GM12892 (cell line): ENCODE data around the gene ANKRD6.

Source experiments
- DNase-seq: peaks from one replicate; pipeline ENCODE4 v3.0.0; 2011; ENCODE audit not compliant: insufficient read length
- FAIRE-seq: peaks from 2 replicates; lab custom pipeline; 2011; peaks lifted over from hg19 to GRCh38; lab: Jason Lieb, UNC
- POLR2A ChIP-seq: IDR thresholded peaks from 2 replicates; pipeline ENCODE4 v1.6.1; 2011; ENCODE audit warnings: low read depth, low read length, control low read depth
- POLR2AphosphoS5 ChIP-seq: IDR thresholded peaks from 2 replicates; pipeline ENCODE4 v1.6.1; 2011; ENCODE audit warnings: low read depth, low read length, control low read depth
- TAF1 ChIP-seq: IDR thresholded peaks from 2 replicates; pipeline ENCODE4 v1.6.1; 2011; ENCODE audit warnings: low read depth, mild to moderate bottlenecking, control low read depth, low read length, borderline replicate concordance

Gene ANKRD6

DNA sequence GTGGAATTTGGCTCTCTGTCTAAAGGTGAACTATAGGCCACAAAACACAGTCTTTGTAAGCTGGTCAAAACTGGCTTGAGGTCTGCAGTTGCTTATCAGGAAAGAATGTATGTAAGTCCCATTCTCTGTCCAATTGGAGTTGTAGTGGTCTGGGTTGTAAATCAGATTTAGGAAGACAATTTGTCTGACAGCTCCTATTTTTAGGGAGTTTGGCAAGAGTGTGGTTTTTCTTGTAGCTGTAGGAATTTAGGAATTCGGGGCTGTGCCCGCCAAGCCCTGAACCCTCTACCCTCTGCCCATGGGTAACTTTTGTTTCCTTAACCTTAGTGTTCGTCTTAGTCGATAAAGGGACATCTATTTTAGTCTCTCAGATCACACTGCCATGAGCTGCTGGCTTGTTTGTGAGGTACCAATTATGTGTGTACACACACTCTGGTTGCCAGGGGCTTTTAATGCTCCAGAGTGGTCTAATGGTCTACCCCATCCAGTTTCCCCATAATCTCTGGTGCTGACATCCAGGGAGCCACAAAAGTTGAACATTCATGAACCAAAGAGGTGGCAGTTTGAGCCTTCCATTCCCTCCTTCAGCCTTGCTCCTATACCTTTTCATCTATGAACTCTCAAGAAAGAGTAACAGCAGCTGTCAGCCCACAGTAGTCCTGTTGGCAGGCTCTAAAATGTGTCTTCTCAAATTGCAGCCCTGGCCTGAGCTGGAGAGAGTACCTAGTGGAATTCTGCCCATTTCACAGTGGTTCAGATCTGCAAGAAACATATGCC, 93.0 kb downstream of the ANKRD6 start:
- DNase-seq (no peak), FAIRE-seq (no peak)
- TF ChIP-seq POLR2A, result no peak
- TF ChIP-seq TAF1, result no peak
- no peak for TF ChIP-seq POLR2AphosphoS5

DNA sequence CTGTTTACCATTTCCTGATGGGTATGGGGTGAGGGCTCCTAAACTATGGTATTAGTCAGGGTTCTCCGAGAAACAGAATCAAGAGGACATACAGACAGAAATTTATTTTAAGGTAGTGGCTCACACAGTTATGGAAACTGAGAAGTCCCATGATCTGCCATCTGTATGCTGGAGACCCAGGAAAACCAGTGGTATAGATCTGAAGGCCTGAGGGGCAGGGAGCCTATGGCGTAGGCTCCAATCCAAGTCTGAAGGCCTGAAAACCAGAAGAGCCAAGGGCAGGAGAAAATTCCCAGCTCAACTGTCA, 93.6 kb downstream of the ANKRD6 start:
- no peak for TF ChIP-seq POLR2A
- TF ChIP-seq POLR2AphosphoS5, result no peak
- TF ChIP-seq TAF1, result no peak
- DNase-seq (no peak), FAIRE-seq (no peak)

DNA sequence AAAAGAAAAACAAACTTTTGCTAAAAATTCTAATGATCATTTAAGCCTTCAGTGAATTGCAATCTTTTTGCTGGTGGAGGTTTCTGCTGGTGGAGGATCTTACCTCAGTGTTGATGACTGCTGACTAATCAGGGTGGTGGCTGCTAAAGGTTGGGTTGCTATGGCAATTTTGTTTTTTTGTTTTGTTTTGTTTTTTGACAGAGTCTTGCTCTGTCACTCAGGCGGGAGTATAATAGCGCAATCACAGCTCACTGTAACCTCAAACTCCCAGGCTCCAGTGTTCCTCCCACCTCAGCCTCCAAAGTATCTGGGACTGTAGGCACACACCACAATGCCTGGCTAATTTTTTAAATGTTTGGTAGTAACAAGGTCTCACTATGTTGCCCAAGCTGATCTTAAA, 94.7 kb downstream of the ANKRD6 start:
- no peak for TF ChIP-seq POLR2AphosphoS5
- no peak for TF ChIP-seq TAF1
- TF ChIP-seq POLR2A, result no peak
- DNase-seq (no peak), FAIRE-seq (no peak)

DNA sequence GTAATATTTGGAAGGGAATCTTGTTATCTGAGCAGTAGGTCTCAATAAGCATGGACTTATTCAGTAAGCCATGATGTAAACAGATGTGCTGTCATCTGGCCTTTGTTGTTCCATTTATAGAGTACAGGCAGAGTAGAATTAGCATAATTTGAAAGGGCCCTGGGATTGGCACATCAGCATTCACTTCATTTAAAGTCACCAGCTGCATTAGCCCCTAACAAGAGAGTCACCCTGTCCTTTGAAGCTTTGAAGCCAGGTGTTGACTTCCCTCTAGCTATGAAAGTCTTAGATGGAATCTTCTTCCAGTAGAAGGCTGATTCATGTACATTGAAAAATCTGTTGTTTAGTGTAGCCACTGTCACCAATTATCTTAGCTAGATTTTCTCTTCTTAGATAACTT, 95.9 kb downstream of the ANKRD6 start:
- FAIRE-seq (no peak), DNase-seq (no peak)
- TF ChIP-seq POLR2A (no peak), POLR2AphosphoS5 (no peak), TAF1 (no peak)

DNA sequence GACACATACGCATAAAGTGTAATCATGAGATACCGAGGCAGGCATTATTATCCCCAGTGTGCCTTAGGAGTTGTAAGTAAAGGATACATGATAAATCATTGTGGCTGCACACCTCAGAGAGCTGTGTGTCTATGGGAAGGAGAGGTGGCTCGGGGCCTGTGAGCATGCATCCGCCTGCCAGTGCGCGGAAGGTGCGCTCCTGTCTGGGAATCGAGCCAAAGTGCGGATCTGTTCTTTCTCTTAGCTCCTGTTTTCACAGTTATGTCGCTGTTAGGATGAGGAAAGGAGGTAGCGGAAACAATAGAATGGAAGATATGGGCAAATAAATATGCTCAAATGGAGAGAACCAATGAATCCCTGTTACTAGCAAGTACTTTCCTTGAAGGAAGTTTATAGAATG, 98.0 kb downstream of the ANKRD6 start:
- TF ChIP-seq POLR2A (no peak), TAF1 (no peak), POLR2AphosphoS5 (no peak)
- FAIRE-seq (no peak), DNase-seq (no peak)

DNA sequence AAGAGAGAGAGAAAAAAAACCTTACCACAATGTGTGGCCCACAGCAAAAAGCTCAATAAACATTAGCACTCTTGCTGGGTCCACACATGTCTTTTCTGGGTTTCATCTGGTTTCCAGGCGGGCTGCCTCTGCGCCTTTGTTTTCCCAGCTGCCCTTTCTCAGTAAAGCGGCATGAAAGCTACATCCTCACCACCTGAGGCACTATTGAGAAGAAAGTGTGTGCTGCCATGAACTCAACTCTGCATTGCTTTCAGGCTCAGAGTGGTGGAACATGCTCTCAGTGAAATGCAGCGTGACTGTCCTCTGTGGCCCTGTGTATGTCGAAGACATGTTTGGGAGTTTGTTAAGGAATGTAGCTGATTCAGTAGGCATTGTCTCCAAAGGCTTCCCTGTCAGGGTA, 103.3 kb downstream of the ANKRD6 start:
- no peak for FAIRE-seq
- TF ChIP-seq POLR2A, result no peak
- no peak for TF ChIP-seq TAF1
- no peak for TF ChIP-seq POLR2AphosphoS5
- DNase-seq, result no peak

DNA sequence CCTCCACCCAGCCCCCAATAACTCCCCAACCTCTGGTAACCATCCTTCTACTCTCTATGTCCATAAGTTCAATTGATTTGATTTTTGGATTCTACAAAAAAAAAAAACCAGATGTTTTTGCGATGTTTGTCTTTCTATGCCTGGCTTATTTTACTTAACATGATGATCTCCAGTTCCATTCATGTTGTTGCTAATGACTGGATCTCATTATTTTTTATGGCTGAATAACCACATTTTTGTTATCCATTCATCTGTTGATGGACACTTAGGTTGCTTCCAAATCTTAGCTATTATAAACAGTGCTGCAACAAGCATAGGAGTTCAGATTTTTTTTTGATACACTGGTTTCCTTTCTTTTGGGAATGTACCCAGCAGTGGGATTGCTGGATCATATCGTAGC, 106.8 kb downstream of the ANKRD6 start:
- DNase-seq (no peak), FAIRE-seq (no peak)
- no peak for TF ChIP-seq POLR2AphosphoS5
- no peak for TF ChIP-seq POLR2A
- TF ChIP-seq TAF1, result no peak

DNA sequence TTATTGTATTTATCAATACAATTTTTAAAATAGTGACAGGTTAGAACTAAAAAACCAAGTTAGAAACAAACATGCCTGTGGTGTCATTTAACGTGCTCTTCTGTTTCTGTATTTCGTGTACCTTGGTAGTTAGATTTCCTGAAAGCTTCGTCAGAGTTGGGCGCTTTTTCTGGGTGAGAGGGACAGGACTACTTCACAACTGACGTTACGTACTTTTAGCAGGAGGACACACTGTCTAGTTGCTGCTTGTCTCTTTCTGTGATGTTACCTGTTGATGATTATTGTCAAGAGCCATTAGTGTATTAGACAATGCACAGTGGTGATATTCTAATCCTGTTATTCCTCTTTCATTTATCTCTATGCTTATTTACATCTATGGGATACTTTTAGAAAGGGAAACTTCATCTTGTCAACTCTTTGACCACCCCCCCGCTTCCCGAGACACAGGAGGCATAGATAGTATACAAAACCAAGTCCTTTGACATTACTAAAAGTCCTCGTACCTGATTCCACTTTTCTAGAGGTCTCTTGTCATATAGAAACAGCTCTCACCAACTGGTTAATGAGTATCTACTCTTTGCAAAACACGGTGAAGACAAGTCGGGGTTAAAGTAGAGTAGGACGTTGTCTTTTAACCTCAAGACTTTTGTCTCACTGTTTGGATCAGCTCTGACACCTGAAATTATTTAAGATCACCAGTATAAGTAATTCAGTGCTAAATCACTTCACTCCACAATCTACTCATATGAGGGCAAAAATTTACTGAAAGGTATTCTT, 109.3 kb downstream of the ANKRD6 start:
- TF ChIP-seq POLR2AphosphoS5 (no peak), TAF1 (no peak), POLR2A (no peak)
- FAIRE-seq (peak; percentile 56), DNase-seq (no peak)

DNA sequence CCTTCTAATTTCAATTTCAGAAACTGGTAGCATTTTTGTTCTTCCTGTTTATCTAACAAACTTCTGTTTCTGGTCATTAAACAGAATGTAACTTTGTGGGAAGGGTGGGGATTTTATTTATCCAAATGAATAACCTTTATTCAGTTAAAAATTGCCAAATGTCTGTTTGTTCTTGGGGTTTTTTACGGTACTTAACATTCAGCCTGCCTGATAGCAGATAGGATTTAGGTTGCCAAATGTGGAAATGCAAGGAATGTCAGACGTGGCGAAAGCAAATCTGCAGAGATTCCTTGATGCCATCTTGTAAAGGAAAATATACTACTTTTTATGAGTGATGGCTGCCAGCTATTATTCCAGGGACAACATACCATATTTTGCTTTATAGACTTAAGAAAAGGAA, 109.9 kb downstream of the ANKRD6 start:
- FAIRE-seq (no peak), DNase-seq (no peak)
- no peak for TF ChIP-seq POLR2A

DNA sequence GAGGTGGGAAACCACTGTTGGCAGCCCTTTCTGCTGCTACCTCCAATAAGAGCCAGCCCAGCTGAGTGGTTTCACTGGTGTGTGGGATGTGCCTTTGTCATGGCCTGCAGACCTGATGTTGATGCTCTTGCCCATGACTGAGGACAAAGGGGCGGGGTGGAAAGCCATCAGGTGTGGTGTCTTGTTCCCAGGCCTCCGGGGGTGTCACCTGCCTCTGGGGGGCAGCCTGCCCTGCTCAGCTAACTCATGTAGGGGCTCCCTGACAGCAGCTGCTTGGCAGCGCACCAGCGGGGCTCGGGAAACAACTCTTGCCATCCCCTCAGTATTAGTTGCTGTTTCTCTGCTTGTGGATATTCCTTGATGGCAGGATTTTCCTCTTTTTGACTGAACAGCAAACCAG, 114.3 kb downstream of the ANKRD6 start:
- FAIRE-seq (no peak), DNase-seq (no peak)
- TF ChIP-seq TAF1 (no peak), POLR2AphosphoS5 (no peak), POLR2A (no peak)

DNA sequence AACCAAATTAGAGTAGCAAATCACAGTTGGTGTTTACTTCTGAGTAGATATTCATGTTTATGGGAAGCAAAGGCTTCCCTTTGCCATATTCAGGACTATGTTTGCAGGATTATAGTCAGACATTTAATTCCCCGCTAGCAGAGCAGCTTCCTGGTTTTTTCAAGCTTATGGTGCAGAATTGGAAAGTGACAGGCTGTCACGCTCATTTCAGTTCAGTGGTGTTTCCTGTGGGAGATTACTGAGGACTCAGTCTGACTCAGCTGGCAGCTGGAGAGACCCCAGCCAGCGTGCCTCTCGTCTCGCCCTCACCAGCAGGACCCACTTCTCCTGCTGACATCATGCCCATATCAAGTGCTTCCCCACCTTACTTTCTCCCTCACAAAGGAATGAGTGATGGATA, 120.5 kb downstream of the ANKRD6 start:
- TF ChIP-seq POLR2A (no peak), POLR2AphosphoS5 (no peak)
- FAIRE-seq (no peak), DNase-seq (no peak)

DNA sequence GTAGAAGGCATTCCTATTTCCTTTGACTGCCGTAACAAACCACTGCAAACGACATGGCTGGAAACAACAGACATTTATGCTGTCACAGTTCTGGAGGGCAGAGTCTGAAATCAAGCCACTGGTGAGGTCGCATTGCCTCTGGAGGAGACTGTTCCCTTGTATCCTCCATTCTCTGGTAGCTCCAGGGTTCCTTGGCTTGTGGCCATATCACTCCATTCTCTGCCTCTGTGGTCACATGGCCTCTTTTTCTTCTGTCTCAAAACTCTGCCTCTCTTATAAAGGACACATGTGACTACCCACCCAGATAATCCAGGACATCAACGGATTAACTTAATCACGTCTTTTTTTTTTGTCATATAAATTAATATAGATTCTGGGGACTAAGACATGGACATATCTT, 121.2 kb downstream of the ANKRD6 start:
- TF ChIP-seq POLR2A (no peak), POLR2AphosphoS5 (no peak), TAF1 (no peak)
- FAIRE-seq (no peak), DNase-seq (no peak)

DNA sequence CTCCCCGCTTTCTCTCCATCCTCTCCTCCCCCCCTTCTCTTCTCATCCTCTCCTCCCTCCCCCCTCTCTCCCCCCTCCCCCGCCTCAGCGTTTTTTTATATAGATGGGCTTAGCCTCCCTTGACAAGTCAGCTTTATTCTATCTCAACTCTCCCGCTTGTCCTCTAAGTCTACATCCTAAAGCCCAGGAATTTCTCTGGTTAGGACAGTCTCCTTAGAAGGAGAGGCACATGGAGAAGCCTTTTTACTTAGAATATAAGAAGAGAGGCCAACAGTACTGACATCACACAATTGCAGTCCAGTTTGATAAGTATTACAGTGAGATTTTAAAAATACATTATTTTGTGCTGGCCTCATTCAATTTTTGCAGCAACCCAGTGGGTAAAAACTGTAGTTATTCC, 122.1 kb downstream of the ANKRD6 start:
- no peak for FAIRE-seq
- no peak for TF ChIP-seq POLR2A
- no peak for TF ChIP-seq POLR2AphosphoS5
- TF ChIP-seq TAF1, result no peak
- DNase-seq, result no peak
